ENCODE data around the gene RBMS1. TPM values are rescaled to one million over a fixed set of nuclear protein-coding genes. Genes with fewer than 3 reads are reported as not detected.
"Not testable (repeated sequence)": the region's sequence is repeated elsewhere in the genome, so short reads cannot be mapped to it uniquely, and the experiment has no call there.

RBMS1 gene
- total RNA-seq, 2 experiments from 2014 or later, result 65.5 to 67.5 TPM

DNA sequence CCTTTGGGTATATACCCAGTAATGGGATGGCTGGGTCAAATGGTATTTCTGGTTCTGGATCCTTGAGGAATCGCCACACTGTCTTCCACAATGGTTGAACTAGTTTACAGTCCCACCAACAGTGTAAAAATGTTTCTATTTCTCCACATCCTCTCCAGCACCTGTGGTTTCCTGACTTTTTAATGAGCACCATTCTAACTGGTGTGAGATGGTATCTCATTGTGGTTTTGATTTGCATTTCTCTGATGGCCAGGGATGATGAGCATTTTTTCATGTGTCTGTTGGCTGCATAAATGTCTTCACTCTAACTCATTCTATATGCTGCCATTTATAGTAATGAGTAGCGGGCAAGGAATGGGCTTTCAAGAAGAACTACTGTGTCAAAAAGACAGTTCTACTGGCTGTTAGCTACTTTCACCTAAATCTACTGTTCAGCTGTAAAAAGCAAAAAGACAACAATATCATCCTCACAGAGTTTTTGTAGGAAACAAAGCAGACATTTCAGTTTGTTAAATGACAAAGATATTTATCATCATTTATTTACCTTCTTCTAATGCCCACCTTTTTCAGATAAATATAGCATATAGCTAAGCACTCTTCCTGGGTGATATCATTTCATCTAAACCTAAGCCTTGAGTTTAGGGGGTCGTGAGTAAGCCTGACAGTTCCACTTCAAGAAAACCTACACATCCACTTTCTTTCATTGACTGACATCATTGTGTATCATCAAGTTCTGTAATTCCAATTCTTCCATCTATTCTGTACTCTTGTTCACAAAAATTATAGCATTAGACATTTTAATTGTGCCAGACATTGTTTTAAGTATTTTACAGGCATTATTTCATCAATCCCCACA is 71.7 kb downstream of the RBMS1 start:
- POLR2A ChIA-PET, result interaction anchor here (1.0 to 1.4 kb wide), 3 partner anchors 7 to 14 kb away, joined by 3 to 5 read pairs (median 4); no protein-coding TSS in a partner anchor
- not testable (repeated sequence) for H3K9me3 Mint-ChIP-seq, H3K4me3 Mint-ChIP-seq, H3K27me3 Mint-ChIP-seq
- peaks cover 65% of the 10 kb centered on the region for H3K4me1 Mint-ChIP-seq
- peaks cover 37% of the 10 kb centered on the region for H3K36me3 Mint-ChIP-seq (ENCODE audit: low read depth)
- H3K27ac Mint-ChIP-seq, result peak overlapping the region; percentile 50
- peak; percentile 24 for DNase-seq
- CTCF ChIA-PET, result interaction anchor here (1.3 kb wide), 1 partner anchor 14 kb away, joined by 4 read pairs; no protein-coding TSS in a partner anchor

DNA sequence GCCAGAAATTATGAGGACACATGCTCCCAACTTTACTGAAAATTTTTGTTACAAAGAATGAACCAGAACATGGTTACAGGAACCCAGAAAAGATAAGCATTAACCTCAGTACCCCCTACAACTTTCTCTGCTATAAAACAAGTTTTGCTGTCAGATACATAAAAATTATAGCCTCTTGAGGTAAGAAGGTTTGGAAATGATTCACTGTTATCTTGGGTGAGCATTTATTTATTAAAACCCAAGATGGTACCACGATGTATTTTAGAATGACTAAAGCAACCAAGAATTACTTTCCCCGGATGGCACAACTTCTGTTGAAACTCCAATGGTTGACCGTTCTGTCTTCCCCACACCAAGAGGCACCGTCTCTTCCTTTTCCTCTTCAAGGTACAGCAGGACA is 72.9 kb downstream of the RBMS1 start:
- H3K36me3 Mint-ChIP-seq (ENCODE audit: low read depth), result peaks cover 29% of the 10 kb centered on the region
- H3K27ac Mint-ChIP-seq, result no peak overlapping the region
- ChIA-PET CTCF (interaction anchor here (1.1 to 1.3 kb wide), 2 partner anchors 8 to 13 kb away, joined by 4 to 6 read pairs; no protein-coding TSS in a partner anchor), POLR2A (interaction anchor here (1.6 to 1.7 kb wide), 2 partner anchors 9 to 85 kb away, joined by 3 to 11 read pairs; no protein-coding TSS in a partner anchor)
- peaks cover 2% of the 10 kb centered on the region for H3K27me3 Mint-ChIP-seq
- no peak for DNase-seq
- H3K4me1 Mint-ChIP-seq, result peaks cover 58% of the 10 kb centered on the region
- H3K4me3 Mint-ChIP-seq, result no peak overlapping the region
- H3K9me3 Mint-ChIP-seq, result no peaks in the 10 kb centered on the region

DNA sequence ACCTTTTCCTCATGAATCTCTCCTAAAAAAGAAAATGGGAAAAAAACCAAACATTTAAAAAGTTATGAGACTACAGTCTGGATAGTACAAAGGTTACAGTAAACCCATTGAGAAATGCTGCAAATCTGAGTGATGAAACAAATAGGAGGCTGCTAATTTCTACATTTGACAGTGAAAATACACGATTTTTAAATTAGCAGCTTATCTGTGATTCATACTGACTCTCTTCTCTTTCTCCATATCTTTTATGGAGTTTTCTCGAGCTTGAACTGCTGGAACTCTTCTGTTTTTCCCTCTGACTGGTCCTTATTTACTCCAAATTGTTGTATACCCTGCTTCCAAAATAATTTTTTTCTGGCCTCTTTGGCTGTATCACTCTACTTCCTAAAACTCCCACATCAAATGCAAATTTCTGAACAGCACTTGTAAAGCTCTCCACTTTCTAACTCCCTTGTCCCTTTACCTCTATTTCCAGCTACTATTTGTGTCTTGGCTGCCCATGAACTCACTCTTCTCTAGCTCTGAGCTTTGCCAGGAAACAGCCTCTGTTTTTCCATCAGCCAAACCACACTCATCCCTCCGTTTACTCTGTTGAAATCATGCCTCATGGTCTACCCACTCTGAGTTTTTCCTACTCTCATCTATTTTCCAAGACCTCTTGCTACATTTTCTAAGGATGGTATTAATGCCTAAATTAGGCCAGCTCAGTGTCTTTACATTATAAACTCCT is 73.7 kb downstream of the RBMS1 start:
- Mint-ChIP-seq H3K9me3 (no peaks in the 10 kb centered on the region), H3K36me3 (ENCODE audit: low read depth) (peaks cover 24% of the 10 kb centered on the region), H3K4me3 (no peak overlapping the region), H3K27ac (no peak overlapping the region), H3K27me3 (no peaks in the 10 kb centered on the region), H3K4me1 (peaks cover 54% of the 10 kb centered on the region)
- CTCF ChIA-PET, result interaction anchor here (0.8 to 1.1 kb wide), 2 partner anchors 9 to 12 kb away, joined by 3 to 6 read pairs; no protein-coding TSS in a partner anchor
- POLR2A ChIA-PET, result interaction anchor here (1.1 to 1.7 kb wide), 3 partner anchors 8 to 84 kb away, joined by 3 to 11 read pairs (median 7); no protein-coding TSS in a partner anchor
- no peak for DNase-seq

DNA sequence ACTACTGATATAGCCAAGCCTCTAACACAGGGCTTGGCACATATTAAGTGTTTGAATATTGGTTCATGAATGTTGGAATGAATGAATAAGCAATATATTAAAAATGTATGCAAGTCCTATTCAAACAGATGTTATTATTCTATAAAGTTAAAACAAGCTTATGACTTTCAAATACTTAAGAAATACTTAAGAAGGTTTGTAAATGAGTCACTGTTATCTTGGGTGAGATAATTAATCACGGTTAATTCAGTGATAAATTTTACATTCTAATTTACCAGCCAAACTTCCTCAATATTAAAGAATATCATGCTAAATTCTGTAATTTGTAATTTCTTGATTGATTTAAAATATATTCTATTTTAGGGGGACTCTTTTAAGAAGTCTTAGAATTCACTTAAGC is 74.8 kb downstream of the RBMS1 start:
- ChIA-PET POLR2A (interaction anchor here (1.1 kb wide), 1 partner anchor 11 kb away, joined by 7 read pairs; no protein-coding TSS in a partner anchor), CTCF (no interaction called here)
- Mint-ChIP-seq H3K9me3 (no peaks in the 10 kb centered on the region), H3K4me3 (no peak overlapping the region), H3K27me3 (no peaks in the 10 kb centered on the region), H3K4me1 (peaks cover 54% of the 10 kb centered on the region), H3K27ac (no peak overlapping the region), H3K36me3 (ENCODE audit: low read depth) (peaks cover 24% of the 10 kb centered on the region)
- DNase-seq, result no peak

DNA sequence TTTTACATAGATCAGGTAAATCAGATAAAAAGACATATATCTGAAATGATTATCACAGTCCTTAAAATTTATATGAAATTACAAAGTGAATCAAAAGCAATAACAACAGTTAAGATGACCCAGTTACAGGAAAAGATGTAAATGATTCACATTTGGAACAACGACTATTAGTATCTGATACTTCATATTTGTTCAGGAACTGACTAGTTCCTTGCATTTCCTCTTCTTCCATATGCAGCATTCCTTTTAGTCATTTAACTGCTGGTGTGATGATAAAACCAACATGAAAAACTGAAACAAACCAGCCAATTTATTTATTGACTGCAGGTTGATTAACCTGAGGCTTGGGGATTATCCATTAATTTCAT is 75.2 kb downstream of the RBMS1 start:
- Mint-ChIP-seq H3K4me1 (peaks cover 50% of the 10 kb centered on the region), H3K9me3 (no peaks in the 10 kb centered on the region), H3K36me3 (ENCODE audit: low read depth) (peaks cover 20% of the 10 kb centered on the region), H3K4me3 (no peak overlapping the region), H3K27ac (no peak overlapping the region), H3K27me3 (no peaks in the 10 kb centered on the region)
- no peak for DNase-seq
- POLR2A ChIA-PET, result interaction anchor here (1.0 to 1.4 kb wide), 3 partner anchors 10 to 67 kb away, joined by 3 to 7 read pairs (median 5); no protein-coding TSS in a partner anchor
- CTCF ChIA-PET, result no interaction called here

DNA sequence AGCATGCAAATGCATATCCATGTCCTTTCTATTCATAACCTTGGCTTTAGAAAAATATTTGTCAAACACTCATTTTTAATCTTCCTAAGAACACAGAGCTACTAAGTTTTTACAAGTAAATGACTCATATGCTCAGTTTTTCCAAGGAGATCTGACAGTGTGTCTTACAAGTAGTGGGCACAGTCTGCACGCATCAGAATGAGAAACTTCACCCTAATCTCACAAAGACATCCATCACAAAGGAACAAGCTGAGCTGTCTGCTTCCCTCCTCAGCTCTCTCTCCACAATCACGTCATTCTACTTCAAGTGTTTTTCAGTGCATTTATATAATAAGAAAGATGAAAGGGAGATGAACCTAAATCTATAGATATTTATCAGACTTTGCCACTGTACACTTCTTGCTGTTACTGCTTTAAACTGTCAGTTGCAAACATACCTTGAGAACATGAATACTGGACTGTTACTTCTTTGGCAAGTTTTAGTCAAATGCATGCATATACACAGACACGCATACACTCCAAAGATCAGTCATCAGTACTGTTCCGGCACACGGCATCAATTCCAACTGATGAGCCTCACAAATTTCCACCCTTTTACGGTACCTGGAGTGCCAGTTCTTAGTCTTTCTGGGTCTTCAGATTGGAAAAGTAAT is 75.7 kb downstream of the RBMS1 start:
- Mint-ChIP-seq H3K4me1 (peaks cover 50% of the 10 kb centered on the region), H3K36me3 (ENCODE audit: low read depth) (peaks cover 17% of the 10 kb centered on the region), H3K9me3 (no peaks in the 10 kb centered on the region), H3K27me3 (no peaks in the 10 kb centered on the region), H3K27ac (peak overlapping the region; percentile 5), H3K4me3 (no peak overlapping the region)
- POLR2A ChIA-PET, result interaction anchor here (0.8 to 1.4 kb wide), 3 partner anchors 10 to 67 kb away, joined by 3 to 5 read pairs (median 3); no protein-coding TSS in a partner anchor
- CTCF ChIA-PET, result interaction anchor here (1.3 kb wide), 1 partner anchor 11 kb away, joined by 9 read pairs; no protein-coding TSS in a partner anchor
- DNase-seq, result no peak

DNA sequence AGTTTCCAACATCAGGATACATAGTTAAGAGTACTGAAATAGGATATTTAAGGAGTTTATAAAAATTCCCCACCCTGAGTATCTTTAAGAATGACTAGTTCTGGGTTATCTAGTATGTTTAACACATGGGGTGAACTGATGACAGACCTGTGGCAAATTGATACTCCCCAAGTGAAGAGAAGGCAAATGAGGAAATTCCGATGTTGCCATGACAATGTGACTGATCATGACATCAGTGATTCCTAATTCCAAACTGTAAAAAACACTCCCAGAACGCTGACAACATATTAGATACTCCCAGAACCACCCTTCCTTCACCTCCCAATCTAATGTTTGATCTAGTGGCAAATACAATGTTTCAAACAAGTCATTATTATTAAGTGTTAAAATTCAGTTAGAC is 77.6 kb downstream of the RBMS1 start:
- no peak for DNase-seq
- no peaks in the 10 kb centered on the region for H3K9me3 Mint-ChIP-seq
- ChIA-PET POLR2A (no interaction called here), CTCF (no interaction called here)
- H3K27me3 Mint-ChIP-seq, result no peaks in the 10 kb centered on the region
- H3K4me3 Mint-ChIP-seq, result no peak overlapping the region
- no peak overlapping the region for H3K27ac Mint-ChIP-seq
- H3K4me1 Mint-ChIP-seq, result peaks cover 51% of the 10 kb centered on the region
- H3K36me3 Mint-ChIP-seq (ENCODE audit: low read depth), result peaks cover 8% of the 10 kb centered on the region

DNA sequence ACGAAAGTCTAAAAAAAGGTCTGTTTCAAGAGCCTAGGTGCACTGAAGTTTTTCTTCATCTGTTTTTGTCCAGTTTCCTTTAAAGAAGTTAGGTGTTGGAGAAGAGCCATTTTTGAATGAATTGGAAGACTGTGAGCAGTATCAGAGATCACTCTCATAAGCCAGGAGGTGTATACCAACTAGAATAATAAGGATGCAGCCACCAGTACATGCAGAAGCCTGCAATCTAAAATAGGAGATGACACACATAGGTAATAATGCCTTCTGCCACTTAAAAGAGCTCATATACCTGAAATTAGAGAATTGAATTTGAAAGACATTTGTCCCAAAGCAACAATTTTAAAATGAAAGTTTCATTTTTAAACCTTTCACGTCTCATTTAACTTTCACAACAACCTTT is 81.7 kb downstream of the RBMS1 start:
- H3K27ac Mint-ChIP-seq, result peak overlapping the region; percentile 87

DNA sequence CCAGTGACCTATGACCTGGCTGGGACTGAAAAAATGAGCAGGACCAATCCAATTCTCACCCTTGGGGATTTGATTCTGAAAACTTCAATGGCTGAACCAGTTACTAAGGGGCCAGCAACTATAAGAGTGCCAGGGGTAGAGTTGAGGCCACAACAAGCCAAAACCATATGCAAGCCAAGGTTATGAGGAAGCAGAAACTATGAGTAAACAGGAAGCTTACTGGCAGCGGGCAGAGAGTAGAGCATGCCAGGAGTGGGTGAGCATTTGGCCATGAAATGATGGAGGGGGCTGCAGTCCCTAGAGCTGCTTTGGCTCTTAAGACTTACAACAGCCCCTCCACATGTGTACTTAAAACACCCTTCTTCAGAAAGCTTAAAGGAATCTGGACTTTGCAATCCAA is 82.4 kb downstream of the RBMS1 start:
- DNase-seq, result peak; percentile 59
- Mint-ChIP-seq H3K27me3 (peaks cover 3% of the 10 kb centered on the region), H3K27ac (peak overlapping the region; percentile 87), H3K4me1 (peaks cover 55% of the 10 kb centered on the region), H3K9me3 (no peaks in the 10 kb centered on the region), H3K4me3 (peak overlapping the region; percentile 67), H3K36me3 (ENCODE audit: low read depth) (peaks cover 15% of the 10 kb centered on the region)
- ChIA-PET CTCF (interaction anchor here (1.2 to 5.2 kb wide), 2 partner anchors 18 to 87 kb away, joined by 3 to 40 read pairs; no protein-coding TSS in a partner anchor), POLR2A (interaction anchor here (0.8 to 2.4 kb wide), 10 partner anchors 9 to 745 kb away, joined by 3 to 26 read pairs (median 4); no protein-coding TSS in a partner anchor)

More for the DNA sequence above, 81.7 kb downstream of the RBMS1 start:
- POLR2A ChIA-PET, result interaction anchor here (0.8 to 2.4 kb wide), 10 partner anchors 8 to 744 kb away, joined by 3 to 26 read pairs (median 4); no protein-coding TSS in a partner anchor
- Mint-ChIP-seq H3K4me3 (peak overlapping the region; percentile 67), H3K9me3 (no peaks in the 10 kb centered on the region), H3K27me3 (peaks cover 3% of the 10 kb centered on the region), H3K36me3 (ENCODE audit: low read depth) (peaks cover 10% of the 10 kb centered on the region), H3K4me1 (peaks cover 49% of the 10 kb centered on the region)
- no peak for DNase-seq
- CTCF ChIA-PET, result interaction anchor here (0.9 to 5.2 kb wide), 2 partner anchors 17 to 88 kb away, joined by 5 to 40 read pairs; no protein-coding TSS in a partner anchor

DNA sequence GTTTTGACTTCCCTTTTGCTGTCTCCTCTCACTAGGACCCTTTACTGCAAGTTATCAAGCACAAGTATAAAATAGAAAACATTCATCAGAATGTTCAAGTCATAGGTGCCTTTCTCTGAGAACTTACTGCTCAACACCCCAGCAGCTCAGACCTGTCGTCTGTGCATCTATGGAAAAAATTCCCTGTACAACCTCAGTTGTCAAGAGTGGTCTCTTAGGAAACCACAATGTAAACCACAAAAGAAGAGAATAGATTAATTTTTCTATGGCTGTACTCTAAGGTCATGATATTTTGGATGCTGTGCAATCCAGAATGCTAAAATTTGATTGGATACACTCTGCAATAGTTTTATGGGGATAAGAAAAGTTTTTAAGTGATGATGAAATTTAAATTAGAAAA is 84.1 kb downstream of the RBMS1 start:
- Mint-ChIP-seq H3K4me1 (peaks cover 71% of the 10 kb centered on the region), H3K9me3 (no peaks in the 10 kb centered on the region), H3K36me3 (ENCODE audit: low read depth) (peaks cover 19% of the 10 kb centered on the region), H3K4me3 (no peak overlapping the region), H3K27me3 (peaks cover 3% of the 10 kb centered on the region), H3K27ac (no peak overlapping the region)
- POLR2A ChIA-PET, result interaction anchor here (3.6 kb wide), 1 partner anchor 19 kb away, joined by 21 read pairs; no protein-coding TSS in a partner anchor
- DNase-seq, result no peak
- CTCF ChIA-PET, result interaction anchor here (1.2 kb wide), 1 partner anchor 17 kb away, joined by 3 read pairs; no protein-coding TSS in a partner anchor

DNA sequence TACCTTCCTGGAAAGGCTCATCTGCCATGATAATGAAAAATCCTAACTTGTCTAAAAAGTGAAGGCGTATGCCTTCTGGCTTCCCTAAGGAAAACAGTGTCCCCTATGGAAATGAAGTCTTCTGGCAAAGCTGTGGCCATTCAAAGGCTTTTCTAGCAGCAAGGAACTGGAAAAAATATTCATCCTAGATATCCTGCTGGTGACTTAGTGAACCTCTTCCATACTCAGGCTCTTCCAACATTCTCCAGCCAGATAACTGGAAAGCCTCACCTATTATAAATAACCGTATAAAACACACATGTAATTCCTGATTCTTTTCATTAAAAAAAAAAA is 84.7 kb downstream of the RBMS1 start:
- Mint-ChIP-seq H3K27ac (no peak overlapping the region), H3K36me3 (ENCODE audit: low read depth) (peaks cover 21% of the 10 kb centered on the region), H3K4me3 (peak overlapping the region; percentile 85), H3K9me3 (no peaks in the 10 kb centered on the region), H3K27me3 (peaks cover 3% of the 10 kb centered on the region), H3K4me1 (peaks cover 76% of the 10 kb centered on the region)
- ChIA-PET POLR2A (interaction anchor here (2.1 to 3.6 kb wide), 2 partner anchors 9 to 20 kb away, joined by 5 to 21 read pairs; no protein-coding TSS in a partner anchor), CTCF (interaction anchor here (1.2 kb wide), 1 partner anchor 18 kb away, joined by 3 read pairs; no protein-coding TSS in a partner anchor)
- DNase-seq, result no peak
